ENCODE results near the gene INS.
A peak's percentile ranks its signal among the peaks of the same experiment; 100 is the strongest.

The INS gene

DNA sequence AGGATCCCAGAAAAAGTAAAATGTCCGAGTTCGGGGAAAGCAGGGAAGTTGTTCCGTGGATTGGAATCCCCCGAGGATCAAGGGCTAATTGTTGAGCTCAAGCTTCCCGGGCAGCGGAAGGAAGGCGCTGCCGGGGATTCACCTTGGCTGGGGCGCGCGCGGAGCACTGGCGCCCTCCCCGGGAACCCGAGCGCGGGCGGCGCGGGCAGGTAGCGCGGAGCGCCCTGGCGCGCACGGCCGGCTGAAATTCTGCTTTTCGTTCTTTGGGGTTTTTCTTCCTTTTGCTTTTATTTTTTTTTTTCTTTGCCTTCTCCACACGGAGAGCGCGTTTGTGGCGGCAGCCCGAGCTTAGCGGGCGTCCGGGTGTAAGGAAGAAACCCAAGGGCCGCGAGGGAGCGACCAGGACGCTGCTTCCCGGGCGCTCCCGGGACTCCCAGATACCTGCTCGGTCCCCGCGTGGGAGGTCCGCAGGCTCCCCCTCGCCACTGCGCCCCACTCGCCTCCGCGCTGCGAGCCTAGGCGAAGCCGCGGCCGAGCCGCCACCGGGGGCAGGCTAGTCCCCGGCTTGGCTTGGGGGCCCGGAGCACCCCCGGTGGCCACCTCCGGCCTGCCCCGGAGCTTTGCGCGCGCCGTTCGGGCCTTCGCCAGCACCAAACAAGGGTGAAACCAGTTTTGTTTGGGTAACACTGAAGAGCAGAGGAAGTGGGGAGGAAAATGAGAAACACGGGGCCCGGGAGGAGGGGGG lies 17.0 kb downstream of the INS start:
- DNase-seq (ENCODE audit: low read depth), result no peak

DNA sequence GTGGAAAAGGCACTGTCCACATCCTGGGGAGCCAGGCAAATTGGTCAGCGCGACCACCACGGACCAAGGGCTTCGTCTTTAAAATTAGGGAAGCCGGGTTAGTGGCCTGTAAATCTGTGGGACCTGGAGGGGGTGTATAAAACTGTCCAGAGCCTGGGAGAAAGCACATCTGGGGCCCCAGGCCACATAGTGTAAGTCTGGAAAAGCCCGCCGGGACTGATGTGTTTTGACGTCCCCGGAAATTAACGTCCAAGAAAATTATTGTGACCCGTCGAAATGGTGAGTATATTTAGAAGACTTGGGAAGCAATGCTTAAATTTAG lies 17.6 kb downstream of the INS start:
- no peak for DNase-seq (ENCODE audit: low read depth)

DNA sequence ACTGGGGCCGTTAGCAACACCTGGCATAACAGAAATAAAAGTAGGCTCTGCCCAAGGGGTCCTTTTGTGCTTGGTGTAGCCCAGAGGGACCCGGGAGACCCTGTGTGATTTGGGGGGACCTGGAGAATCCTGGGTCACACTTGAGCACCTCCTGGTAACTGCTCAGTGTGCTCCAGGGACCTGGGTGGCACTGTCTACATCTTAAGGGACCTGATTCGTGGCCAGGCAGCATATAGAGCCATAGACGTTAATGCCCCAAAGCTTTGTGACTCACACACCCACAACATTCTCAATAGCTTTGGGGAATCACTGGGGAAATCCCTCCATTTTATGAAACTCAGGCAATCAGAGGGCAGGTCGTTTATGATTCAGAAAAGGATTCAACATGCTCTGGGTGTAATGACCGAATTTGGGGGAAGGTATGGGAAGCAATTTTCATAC lies 18.2 kb downstream of the INS start:
- DNase-seq (ENCODE audit: low read depth), result peak; percentile 44

DNA sequence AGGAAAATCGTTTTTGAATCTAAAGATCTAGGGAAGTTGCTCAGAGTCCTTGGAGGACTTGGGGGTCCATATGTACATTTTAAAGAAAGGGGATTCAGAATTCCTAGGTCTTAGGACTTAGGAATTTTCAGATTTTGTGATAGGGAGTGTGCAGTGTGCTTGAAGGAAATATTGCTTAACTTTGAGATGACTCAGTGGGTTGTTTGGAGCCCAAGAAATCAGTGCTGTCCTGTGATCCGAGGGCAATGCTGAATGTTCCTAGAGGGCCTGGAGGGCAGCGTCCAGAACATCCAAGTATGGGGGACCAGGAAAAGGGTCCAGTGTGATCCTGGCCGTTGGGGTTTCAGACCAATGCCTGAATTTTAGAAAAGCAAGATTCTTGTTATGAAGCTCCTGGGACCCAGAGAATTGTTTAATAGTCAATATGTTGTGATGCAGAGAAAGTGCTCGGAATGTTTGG lies 18.7 kb downstream of the INS start:
- DNase-seq (ENCODE audit: low read depth), result no peak

DNA sequence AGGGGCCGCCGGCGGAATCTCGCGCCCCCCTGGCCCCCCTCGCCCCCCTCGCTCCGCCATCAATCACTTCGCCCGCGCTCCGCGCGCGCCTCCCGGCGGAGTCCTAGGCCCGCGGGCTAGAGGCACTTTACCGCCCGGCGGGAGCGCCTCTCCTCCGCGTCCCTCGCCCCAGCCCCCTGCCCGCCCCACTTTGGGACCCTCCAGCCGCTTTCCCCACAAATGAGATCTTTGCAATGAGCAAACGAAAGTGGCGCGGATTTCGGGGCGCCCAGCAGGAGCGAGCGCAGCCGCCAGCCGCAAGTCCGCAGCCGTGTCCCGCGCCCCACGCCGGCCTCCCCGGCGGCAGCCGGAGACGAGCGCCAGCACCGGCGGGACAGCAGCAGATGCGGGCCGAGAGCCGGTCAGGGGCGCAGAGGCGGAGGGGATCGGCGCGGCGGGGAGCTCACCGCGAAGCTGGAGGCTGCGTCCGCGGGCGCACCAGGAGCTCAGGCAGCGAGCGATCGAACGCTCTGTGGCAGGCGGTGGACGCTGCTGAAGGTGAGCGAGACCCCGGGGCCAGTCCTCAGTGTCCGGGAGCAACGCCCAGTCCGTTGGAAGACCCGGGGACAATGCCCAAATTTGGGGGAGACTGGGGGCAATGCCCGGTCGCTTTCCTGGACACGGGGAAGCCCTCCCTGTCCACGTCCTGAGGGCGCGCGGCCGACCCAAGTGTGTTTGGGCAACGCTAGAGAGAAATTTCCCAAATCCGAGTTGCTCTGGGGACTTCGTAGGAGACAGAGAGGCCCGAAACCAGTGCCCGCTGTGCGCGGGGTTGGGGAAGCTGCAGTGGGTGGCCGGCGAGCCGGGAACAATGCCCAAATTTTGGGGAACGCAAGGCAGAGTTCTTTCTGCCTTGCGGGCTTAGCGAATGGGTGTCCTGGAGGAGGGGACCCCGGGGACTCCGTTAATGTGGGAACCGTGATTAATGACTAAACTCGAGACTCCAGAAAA lies 20.3 kb downstream of the INS start:
- DNase-seq (ENCODE audit: low read depth), result no peak

DNA sequence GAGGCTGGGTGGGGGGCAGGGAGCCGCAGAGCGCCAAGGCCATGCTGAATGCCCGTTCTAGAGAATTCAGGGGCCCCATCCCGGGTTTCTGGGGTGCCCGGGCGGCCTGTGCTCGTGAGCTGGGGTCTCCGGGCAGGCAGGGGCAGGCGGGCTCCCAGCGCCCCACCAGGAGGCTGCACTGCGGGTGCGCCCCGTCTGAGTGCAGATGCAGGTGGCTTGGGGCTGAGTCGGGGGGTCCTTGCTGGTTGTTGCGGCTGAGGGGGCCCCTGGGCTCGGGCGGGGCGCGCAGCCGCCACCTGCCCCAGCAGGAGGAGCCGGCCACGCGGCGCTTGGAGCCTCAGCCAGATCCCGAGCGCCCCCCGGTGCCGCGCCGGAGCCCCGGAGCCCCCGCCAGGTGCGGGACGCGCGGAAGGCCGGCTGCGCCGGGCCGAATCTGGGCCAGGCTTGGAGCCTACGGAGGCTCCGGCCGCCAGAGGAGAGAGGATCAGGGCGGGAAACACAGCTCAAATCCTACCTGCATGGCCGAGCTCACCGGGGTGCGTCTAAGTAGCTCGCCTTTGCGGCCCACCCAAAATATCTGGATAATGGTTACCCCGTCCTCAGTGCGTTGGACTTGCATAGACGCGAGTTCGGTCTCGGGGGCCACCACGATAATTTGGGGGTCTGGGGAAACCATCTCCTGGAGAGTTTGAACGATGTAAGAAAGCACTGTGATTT lies 21.2 kb downstream of the INS start:
- DNase-seq (ENCODE audit: low read depth), result no peak

DNA sequence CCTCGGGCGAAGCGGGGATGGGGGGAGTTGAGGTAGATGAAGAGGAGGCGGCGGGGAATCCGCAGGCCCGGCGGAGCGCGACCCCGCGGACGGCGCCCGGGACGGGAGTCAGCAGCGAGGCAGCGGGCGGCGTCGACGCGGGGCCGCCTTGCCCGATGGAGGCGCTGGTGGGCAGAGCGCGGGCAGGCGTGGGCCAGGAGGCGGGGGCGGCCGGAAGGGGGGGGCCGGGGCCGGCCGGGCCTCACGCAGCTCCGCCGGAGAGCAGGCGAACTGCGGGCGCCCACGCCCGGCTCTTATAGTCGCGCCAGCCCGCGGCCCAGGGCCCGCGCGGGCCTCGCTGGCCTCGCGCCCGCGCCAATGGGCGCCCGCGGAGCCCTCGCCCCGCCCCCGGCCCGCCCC lies 21.9 kb downstream of the INS start, which contains the start of gene IGF2:
Gene IGF2, minus strand, starts transcription at position 267 of the 399 bp plus-strand sequence. CDS start 3,866 bp downstream, outside the sequence.
- no peak for DNase-seq (ENCODE audit: low read depth)

DNA sequence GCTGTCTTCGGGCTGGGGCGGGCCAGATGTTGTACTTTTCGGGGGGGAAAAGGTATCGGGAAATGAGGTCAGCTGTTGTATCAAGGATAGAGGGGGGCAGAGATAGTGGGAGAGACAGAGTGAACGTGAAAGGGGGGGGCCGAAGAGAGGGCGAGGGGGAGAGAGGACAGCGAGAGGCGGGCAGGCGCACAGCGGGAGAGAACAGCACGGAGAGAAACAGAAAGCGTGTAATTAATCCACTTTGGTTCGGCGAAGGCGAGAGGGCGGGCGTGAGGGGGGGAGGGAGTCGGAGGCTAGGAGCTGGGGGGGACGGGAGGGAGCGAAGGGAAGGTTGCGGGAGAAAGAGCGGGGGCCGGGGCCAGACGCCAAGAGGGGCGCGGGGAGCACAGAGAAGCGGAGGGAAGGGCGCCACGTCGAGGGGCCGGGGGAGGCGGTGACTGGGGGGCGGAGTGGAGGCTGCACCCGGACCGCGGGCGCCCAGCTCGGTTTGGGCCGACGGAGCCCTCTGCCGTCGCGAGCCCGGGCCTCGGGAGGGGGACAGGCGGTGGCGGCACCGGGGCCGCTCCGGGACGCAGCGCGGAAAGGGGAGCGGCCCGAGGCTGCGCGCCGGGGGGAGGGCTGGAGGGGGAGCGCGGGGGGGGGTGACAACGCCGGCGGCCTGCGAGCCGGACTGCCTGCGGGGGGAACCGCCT lies 22.4 kb downstream of the INS start:
- no peak for DNase-seq (ENCODE audit: low read depth)

DNA sequence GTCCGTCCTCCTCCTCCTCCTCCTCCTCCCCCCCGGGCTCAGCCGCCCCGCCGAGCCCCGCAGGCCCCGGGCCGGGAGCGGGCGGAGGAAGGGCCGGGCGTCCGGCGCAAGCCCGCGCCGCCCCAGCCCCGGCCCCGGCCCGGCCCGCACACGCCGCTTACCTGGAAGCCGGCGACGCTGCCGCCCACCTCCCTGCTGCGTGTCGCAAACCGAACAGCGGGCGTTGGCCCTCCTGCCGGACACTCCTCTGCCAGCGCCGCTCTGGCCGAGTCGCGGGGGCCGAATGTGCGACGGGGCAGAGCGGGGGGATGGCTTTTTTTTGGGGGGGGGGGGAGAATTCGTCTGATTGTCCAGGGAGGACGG lies 23.0 kb downstream of the INS start:
- no peak for DNase-seq (ENCODE audit: low read depth)

DNA sequence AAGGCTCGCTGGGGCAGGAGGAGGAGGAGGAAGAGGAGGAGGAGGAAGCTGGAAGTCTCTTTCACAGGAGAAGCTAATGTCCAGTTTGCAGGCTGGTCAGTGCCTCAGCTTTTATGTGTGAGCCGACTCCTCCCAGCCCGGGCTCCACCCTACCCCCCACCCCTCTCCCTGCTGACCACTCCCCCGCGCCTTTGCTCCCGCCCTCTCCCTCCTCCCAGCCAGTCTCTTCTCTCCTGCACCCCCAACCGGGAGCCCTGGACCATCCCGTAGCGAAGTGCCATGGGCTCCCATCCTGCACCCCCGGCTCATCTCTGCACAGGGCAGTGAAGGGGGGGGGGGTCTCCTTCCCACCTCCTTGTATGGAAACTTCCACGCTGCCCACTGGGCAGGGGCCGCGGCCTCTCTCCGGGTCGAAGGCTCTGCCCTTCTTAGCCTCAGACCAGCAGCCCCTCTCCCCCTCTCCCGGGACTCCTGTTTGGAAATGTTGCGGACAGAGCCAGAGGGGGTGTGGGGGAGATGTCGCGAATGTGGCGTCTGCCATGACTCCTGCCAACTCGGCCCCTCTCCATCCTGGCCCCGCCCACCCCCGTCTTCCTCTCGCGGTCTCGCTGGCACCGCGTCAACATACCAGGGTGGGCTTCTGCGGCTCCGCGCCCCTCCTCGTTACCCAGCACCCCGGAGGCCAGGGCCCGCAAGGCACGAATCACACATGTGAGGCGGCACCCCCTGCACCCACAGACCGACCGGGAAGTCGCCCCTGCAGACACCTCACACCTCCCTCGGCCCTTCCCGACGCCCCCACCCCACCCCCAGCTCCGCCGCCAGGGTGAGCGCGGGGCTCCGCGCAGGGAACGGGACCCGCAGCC lies 23.6 kb downstream of the INS start:
- no peak for DNase-seq (ENCODE audit: low read depth)

DNA sequence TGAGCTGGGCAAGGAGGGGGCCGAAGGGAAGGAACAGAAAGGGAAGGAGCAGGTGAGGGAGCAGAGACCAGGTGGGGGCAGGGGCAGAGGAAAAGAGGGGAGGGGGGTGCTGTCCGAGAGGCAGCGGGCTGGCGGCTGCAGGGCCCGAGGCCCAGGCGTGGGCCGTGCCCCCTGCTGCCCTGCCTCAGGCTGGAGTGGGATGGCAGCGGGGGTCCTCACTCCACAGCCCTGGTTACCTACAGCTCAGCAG lies 24.1 kb downstream of the INS start:
- no peak for DNase-seq (ENCODE audit: low read depth)

DNA sequence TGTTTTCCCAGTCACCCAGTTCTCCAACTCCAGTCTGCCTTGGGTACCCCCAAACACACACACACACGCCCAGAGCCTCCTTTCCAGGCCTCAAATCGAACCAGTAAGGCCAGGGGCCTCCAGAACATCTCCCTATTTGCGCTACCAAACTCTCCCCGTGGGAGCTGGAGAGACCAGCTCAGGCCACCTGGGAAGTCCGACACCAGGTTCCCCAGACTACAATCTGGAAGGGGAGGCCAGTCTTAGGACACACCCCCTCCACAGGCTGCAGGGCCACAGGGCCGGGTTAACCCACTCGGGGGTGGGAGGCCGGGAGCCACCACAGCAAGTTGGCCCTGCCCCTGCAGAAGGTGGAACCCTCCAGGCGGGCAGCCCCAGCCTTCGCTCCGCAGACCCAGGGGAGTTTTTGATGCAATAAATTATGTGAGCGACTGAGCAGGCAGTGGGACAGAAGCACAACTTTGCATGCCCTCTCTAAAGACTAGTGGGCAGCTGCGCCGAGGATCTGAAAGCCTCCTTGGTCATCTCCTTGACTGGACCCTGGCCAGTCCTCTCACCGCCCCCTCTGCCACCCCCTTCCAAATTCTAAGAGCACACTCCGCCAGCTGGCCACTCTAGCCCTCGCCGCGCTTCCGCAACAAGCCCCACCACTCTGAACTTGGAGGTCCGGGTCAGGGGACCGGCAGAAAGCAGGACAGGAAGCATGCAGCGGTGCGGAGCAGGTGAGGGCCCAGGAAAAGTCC lies 24.6 kb downstream of the INS start:
- no peak for DNase-seq (ENCODE audit: low read depth)

DNA sequence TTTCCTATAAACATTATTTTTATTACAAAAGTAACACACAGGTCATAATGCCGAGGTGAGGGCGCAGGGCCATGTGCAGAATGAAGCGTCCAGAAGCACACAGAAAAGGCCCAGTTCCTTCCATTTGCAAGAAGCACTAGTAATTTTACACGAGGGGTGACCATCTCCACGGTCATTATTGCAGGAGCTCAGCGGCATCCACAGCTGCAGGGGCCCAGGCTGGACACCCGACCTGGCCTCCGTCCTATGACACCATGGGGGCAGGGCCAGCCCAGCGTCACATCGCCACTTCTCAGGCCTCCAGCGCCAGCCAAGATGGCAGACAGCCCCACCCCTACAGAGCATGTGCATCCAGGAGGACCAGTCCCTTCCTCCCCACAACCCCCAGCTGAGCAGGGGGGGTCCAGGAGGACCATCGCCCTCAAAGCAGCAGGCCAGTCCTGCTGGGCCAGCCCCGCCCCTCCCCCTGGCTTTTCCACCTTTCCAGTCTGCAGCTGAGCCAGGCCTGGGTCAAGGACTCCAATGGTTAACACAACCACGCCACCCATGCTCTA lies 25.3 kb downstream of the INS start:
- no peak for DNase-seq (ENCODE audit: low read depth)

DNA sequence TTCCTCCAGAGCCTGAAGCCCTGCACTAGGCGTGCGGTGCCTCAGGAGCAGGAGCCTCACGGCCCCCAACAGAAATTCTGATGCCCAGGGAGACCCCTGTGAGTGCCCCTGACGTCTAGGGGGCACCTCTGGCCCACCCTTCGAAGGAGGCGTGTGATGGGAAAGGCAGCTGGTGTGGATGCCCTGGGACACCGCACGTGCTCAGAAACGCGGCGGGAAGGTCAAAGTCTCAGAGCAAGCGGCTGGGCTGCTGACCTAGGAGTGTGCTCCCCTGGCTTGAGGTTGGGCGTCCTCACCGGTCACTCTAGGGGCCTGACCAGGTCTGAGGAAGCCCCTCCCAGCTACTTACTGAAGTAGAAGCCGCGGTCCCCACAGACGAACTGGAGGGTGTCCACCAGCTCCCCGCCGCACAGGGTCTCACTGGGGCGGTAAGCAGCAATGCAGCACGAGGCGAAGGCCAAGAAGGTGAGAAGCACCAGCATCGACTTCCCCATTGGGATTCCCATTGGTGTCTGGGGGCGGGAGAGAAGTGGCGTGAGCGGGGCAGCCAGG lies 25.9 kb downstream of the INS start:
- no peak for DNase-seq (ENCODE audit: low read depth)

DNA sequence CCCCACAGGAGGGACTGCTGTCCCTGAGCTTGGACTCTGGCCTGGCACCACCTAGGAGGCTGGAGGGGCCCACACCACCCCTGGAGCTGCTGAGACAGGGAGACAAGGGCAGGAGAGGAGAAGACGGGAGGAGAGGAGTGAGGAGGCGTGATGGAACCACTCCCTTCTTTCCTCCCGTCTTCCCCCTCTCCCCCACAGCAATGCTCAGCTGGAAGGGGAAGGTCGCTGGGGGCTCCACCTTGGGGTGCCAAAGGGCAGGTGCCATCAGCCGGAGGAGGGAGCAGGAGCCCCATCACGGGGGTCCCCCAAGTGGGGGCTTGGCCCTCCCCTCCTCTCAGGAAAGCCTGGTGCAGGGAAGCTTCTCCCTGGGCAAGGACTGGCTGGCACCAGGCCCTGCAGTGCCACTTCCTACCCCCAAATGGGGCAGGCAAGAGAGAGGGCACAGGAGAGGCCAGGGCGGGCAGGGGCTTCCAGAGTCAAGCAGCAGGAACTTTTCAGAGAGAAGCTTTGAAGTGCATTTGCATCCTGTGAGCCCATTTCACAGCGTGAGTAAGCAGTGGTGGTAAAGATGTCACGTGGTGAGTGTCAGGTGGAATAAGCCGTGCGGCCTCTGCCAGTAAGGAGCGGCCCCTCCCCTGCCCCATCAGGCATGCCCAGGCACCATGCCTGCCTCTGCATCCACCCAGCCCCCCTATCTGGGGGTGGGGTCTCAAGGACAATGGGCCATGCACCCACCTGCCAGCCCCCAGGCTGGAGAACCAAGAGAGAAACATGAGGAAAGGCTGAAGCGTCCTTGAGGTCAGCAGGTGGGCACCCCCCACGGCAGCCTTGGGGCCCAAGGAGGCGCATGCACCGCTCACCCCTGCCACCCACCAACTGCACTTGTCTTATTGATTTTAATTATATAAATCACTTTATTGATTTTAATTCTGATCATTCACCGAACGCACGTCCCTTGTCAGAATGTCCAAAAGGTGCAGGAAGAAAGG lies 26.7 kb downstream of the INS start:
- DNase-seq (ENCODE audit: low read depth), result no peak

DNA sequence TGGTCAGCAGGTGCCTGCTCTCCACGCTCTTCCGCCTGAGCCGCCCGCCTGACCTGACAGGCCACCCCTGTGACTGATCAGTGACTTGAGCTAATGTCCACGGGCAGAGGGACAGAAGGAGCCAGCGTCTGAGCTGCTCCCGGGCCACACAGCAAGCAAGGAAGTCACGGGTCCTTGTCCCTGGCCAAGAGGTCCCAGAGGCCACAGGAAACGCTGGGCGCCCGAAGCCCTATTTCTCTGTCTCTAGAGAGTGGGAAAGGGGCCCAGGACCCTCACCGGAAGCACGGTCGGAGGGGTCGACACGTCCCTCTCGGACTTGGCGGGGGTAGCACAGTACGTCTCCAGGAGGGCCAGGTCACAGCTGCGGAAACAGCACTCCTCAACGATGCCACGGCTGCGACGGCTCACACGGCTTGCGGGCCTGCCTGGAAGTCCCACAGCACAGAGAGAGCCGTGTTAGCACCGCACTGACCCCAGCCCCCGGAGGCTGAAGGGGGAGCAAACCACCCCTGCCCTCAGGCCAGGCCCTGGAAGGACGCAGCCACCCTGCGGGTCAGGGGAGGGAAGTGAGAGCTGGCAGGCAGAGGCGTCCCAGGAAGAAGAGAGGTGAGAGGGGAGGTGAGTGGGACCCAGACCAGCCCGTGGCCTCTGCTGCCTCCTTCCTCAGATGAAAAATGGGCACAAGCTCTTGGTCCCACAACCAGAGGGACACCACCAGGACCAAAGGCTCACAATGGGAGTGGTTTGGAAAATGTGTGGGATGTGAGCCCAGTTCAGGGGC lies 27.6 kb downstream of the INS start:
- DNase-seq (ENCODE audit: low read depth), result no peak

DNA sequence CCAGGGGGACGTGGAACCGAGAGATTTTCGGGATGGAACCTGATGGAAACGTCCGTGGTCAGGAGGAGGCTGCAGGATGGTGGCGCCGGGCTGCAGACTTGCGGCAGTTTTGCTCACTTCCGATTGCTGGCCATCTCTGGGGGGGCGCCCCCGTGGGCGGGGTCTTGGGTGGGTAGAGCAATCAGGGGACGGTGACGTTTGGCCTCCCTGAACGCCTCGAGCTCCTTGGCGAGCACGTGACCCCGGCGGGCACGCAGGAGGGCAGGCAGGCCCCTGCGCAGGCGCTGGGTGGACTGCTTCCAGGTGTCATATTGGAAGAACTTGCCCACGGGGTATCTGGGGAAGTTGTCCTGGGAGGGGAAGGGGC lies 28.2 kb downstream of the INS start:
- no peak for DNase-seq (ENCODE audit: low read depth)

DNA sequence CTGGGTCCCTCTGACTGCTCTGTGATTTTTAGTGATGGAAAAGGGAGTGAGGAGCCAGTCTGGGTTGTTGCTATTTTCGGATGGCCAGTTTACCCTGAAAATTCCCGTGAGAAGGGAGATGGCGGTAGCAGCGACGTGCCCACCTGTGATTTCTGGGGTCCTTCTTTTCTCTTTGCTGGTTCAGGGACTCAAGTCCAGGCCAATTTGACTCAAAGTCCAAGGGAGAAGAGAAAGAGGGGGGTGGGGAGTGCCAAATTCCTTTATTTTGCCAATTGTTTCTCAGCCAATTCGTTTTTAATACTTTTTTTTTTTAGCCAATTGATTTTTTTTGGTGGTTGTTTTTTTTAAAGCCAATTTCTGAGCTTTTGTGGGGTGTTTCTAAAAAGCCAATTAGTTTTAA lies 28.8 kb downstream of the INS start:
- DNase-seq (ENCODE audit: low read depth), result no peak

Data from activated T-cell treated with anti-CD3 and anti-CD28 coated beads for 24 hours (primary cell).